Measurements from ENCODE around the gene PLB1.
"Not testable (repeated sequence)": the region's sequence is repeated elsewhere in the genome, so short reads cannot be mapped to it uniquely, and the experiment has no call there.

Gene PLB1

GRCh38 chr2:28662044-28662443 lies 166.2 kb downstream of the PLB1 start:
- no peak for TF ChIP-seq CTCF (IDR thresholded peaks at IDR 0.05; ENCODE audit: insufficient read depth, missing control alignments)
- DNase-seq (ENCODE audit: insufficient read length, low spot score) (no peak), FAIRE-seq (no peak)

GRCh38 chr2:28662468-28663181 lies 166.8 kb downstream of the PLB1 start:
- FAIRE-seq: no peak
- no peak for DNase-seq (ENCODE audit: insufficient read length, low spot score)

GRCh38 chr2:28663359-28663758 lies 167.5 kb downstream of the PLB1 start:
- FAIRE-seq: no peak
- no peak for DNase-seq (ENCODE audit: insufficient read length, low spot score)
- no peak for TF ChIP-seq CTCF (IDR thresholded peaks at IDR 0.05; ENCODE audit: insufficient read depth, missing control alignments)

More at GRCh38 chr2:28662468-28663181, 166.8 kb downstream of the PLB1 start:
- TF ChIP-seq CTCF (IDR thresholded peaks at IDR 0.05; ENCODE audit: insufficient read depth, missing control alignments): no peak

GRCh38 chr2:28664120-28664842 lies 168.4 kb downstream of the PLB1 start:
- DNase-seq (ENCODE audit: insufficient read length, low spot score) (no peak), FAIRE-seq (no peak)
- no peak for TF ChIP-seq CTCF (IDR thresholded peaks at IDR 0.05; ENCODE audit: insufficient read depth, missing control alignments)

GRCh38 chr2:28665041-28665704 lies 169.3 kb downstream of the PLB1 start:
- FAIRE-seq (no peak), DNase-seq (ENCODE audit: insufficient read length, low spot score) (no peak)
- no peak for TF ChIP-seq CTCF (IDR thresholded peaks at IDR 0.05; ENCODE audit: insufficient read depth, missing control alignments)

- not testable (repeated sequence) for FAIRE-seq; DNase-seq (ENCODE audit: insufficient read length, low spot score)
Measured at GRCh38 chr2:28665811-28666377, 170.0 kb downstream of the PLB1 start.

- DNase-seq (ENCODE audit: insufficient read length, low spot score): no peak
- no peak for TF ChIP-seq CTCF (IDR thresholded peaks at IDR 0.05; ENCODE audit: insufficient read depth, missing control alignments)
- no peak for FAIRE-seq
Measured at GRCh38 chr2:28666496-28667184, 170.8 kb downstream of the PLB1 start.

Data from D721Med (cell line).